HCT116 (cell line): ENCODE results near the gene GRIP1. TPM values are rescaled to one million over a fixed set of nuclear protein-coding genes. Genes with fewer than 3 reads are reported as not detected.

Experiments
- ATAC-seq: fragments of 200-7000 bp; cut with Tn5 transposase; 2 replicates; pipeline ENCODE4 v1.9.1; 2020; ENCODE audit warnings: mild to moderate bottlenecking, moderate library complexity
- BruUV-seq: library from RNA; stranded (reverse); fragments of 400-500 nt; replicated peaks from 2 replicates; lab custom pipeline; 2021; lab: Mats Ljungman, UMichigan
- CTCF ChIA-PET: fragments of 300-600 bp; sonication (Branson Sonifier 250); formaldehyde crosslinking; loops from one replicate; lab custom pipeline; 2021; ENCODE audit warnings: antibody characterized with exemption; lab: Charles Lee
- POLR2A ChIA-PET: fragments of 300-600, 350-600 bp; sonication (Branson Sonifier 250); formaldehyde crosslinking; loops from one replicate; lab custom pipeline; 2021; ENCODE audit warnings: antibody characterized with exemption; lab: Charles Lee
- RAD21 ChIA-PET, 2 experiments: fragments of 300-600 bp; sonication (Branson Sonifier 250); formaldehyde crosslinking; loops; one replicate each; lab custom pipeline; 2023; ENCODE audit warnings: low total read pairs in 2 of 2; ENCODE audit not compliant: uncharacterized antibody in 2 of 2, unreplicated experiment in 2 of 2, low non-redundant PET in 1 of 2; lab: Charles Lee
- DNase-seq: peaks from one replicate; pipeline ENCODE4 v3.0.0-alpha.2; 2010; ENCODE audit warnings: low read depth, low spot score
- H2AFZ ChIP-seq: fragments of 200-600 bp; shearing (Covaris generic), sonication (generic); 2 replicates; pipeline ENCODE4 v1.6.1; 2017; ENCODE audit warnings: low read depth, mixed run types, mixed read lengths, antibody characterized with exemption, low read length; ENCODE audit not compliant: poor library complexity, severe bottlenecking
- H3K27ac ChIP-seq: 2 replicates; pipeline ENCODE4 v1.5.1; 2012; ENCODE audit warnings: low read depth, low read length
- H3K27me3 ChIP-seq: fragments of 200-600 bp; sonication (generic); 2 replicates; pipeline ENCODE4 v1.6.1; 2016; ENCODE audit warnings: mixed run types, low read length, mixed read lengths; ENCODE audit not compliant: insufficient read depth
- H3K36me3 ChIP-seq, 2 experiments: fragments of 200-500 bp in 1 of 2; fragments of 200-600 bp in 1 of 2; sonication (Bioruptor generic) in 1 of 2; sonication (generic) in 1 of 2; 2 replicates each; pipeline versions ENCODE4 v1.5.1 to v1.6.1; 2014 to 2016; ENCODE audit warnings: low read length in 2 of 2, inconsistent platforms in 1 of 2, mixed read lengths in 1 of 2, mixed run types in 1 of 2; ENCODE audit not compliant: insufficient read depth in 2 of 2, control insufficient read depth in 1 of 2
- H3K4me1 ChIP-seq, 2 experiments: fragments of 200-600 bp in 1 of 2; sonication (generic) in 1 of 2; 2 replicates each; pipeline versions ENCODE4 v1.5.1 to v1.6.1; 2012 to 2017; ENCODE audit warnings: low read length in 2 of 2, inconsistent platforms in 1 of 2, mild to moderate bottlenecking in 1 of 2, mixed read lengths in 1 of 2, mixed run types in 1 of 2, moderate library complexity in 1 of 2; ENCODE audit not compliant: insufficient read depth in 2 of 2, control insufficient read depth in 1 of 2
- H3K4me2 ChIP-seq: fragments of 200-600 bp; sonication (generic); 2 replicates; pipeline ENCODE4 v1.6.1; 2017; ENCODE audit warnings: mixed run types, low read length, mixed read lengths
- H3K4me3 ChIP-seq, 2 experiments: fragments of 200-600 bp in 1 of 2; sonication (generic) in 1 of 2; replicated peaks in 1 of 2; 2 replicates each; pipeline ENCODE4 v1.5.1; 2011 to 2016; ENCODE audit warnings: low read length in 2 of 2, control low read depth in 1 of 2, low read depth in 1 of 2, mild to moderate bottlenecking in 1 of 2, mixed read lengths in 1 of 2, mixed run types in 1 of 2
- H3K79me2 ChIP-seq: fragments of 200-600 bp; sonication (generic); 2 replicates; pipeline ENCODE4 v1.6.1; 2017; ENCODE audit warnings: mild to moderate bottlenecking, mixed run types, low read length, moderate library complexity, mixed read lengths; ENCODE audit not compliant: insufficient read depth
- H3K9ac ChIP-seq: fragments of 200-600 bp; sonication (generic); 2 replicates; pipeline ENCODE4 v1.6.1; 2016; ENCODE audit warnings: low read length, mixed read lengths
- H3K9me2 ChIP-seq: fragments of 200-600 bp; sonication (generic), shearing (Covaris generic); 2 replicates; pipeline ENCODE4 v1.6.1; 2017; ENCODE audit warnings: mixed run types, mild to moderate bottlenecking, moderate library complexity; ENCODE audit not compliant: insufficient read depth
- H3K9me3 ChIP-seq, 2 experiments: fragments of 200-500 bp in 1 of 2; fragments of 200-600 bp in 1 of 2; sonication (Bioruptor generic) in 1 of 2; sonication (generic) in 1 of 2; 2 replicates each; pipeline ENCODE4 v1.6.1; 2014 to 2017; ENCODE audit warnings: low read length in 2 of 2, mixed read lengths in 2 of 2, inconsistent platforms in 1 of 2, low read depth in 1 of 2, mild to moderate bottlenecking in 1 of 2, mixed run types in 1 of 2, moderate library complexity in 1 of 2; ENCODE audit not compliant: control insufficient read depth in 1 of 2, insufficient read depth in 1 of 2
- H4K20me1 ChIP-seq: fragments of 200-600 bp; sonication (generic), shearing (Covaris generic); 2 replicates; pipeline ENCODE4 v1.6.1; 2017; ENCODE audit warnings: mixed run types, mild to moderate bottlenecking, moderate library complexity; ENCODE audit not compliant: insufficient read depth
- ATF3 ChIP-seq: IDR thresholded peaks from 2 replicates; pipeline ENCODE4 v1.6.1; 2012
- CBX3 ChIP-seq: IDR thresholded peaks from 2 replicates; pipeline ENCODE4 v1.6.1; 2012; ENCODE audit warnings: low read depth
- CEBPB ChIP-seq: IDR thresholded peaks from 2 replicates; pipeline ENCODE4 v1.6.1; 2012; ENCODE audit warnings: low read depth
- CTCF ChIP-seq, 3 experiments: fragments of 200-600 bp in 1 of 3; sonication (generic) in 1 of 3; IDR thresholded peaks in 2 of 3; conservative IDR thresholded peaks in 1 of 3; 2 replicates each; pipeline ENCODE4 v1.5.1; 2012 to 2017; ENCODE audit warnings: low read depth in 2 of 3, low read length in 2 of 3, antibody characterized with exemption in 1 of 3, borderline replicate concordance in 1 of 3, control low read depth in 1 of 3, mild to moderate bottlenecking in 1 of 3, mixed read lengths in 1 of 3, mixed run types in 1 of 3, moderate library complexity in 1 of 3; ENCODE audit not compliant: insufficient read depth in 1 of 3
- EGR1 ChIP-seq: IDR thresholded peaks from 2 replicates; pipeline ENCODE4 v1.6.1; 2012; ENCODE audit warnings: low read depth
- ELF1 ChIP-seq: IDR thresholded peaks from 2 replicates; pipeline ENCODE4 v1.6.1; 2012; ENCODE audit warnings: low read depth, borderline replicate concordance
- EZH2phosphoT487 ChIP-seq: fragments of 200-600 bp; IDR thresholded peaks from 2 replicates; pipeline ENCODE4 v1.6.1; 2018; ENCODE audit warnings: antibody characterized with exemption, borderline replicate concordance
- FOSL1 ChIP-seq: IDR thresholded peaks from 2 replicates; pipeline ENCODE4 v1.6.1; 2012; ENCODE audit warnings: low read depth
- JUND ChIP-seq: IDR thresholded peaks from 2 replicates; pipeline ENCODE4 v1.6.1; 2012
- REST ChIP-seq: IDR thresholded peaks from 2 replicates; pipeline ENCODE4 v1.6.1; 2012; ENCODE audit warnings: low read depth
- SRF ChIP-seq: IDR thresholded peaks from 2 replicates; pipeline ENCODE4 v1.6.1; 2012; ENCODE audit warnings: low read depth
- YY1 ChIP-seq: IDR thresholded peaks from 2 replicates; pipeline ENCODE4 v1.6.1; 2011; ENCODE audit warnings: low read length, low read depth, moderate library complexity, mild to moderate bottlenecking; ENCODE audit not compliant: insufficient replicate concordance; ENCODE audit errors: extremely low read depth
- intact Hi-C: fragments of 100-400 bp; cut with micrococcal nuclease; formaldehyde crosslinking; loops from 2 replicates; pipeline ENCODE4 v1.10.0; 2022
- total RNA-seq: library from RNA; stranded (reverse); gene quantifications from one replicate; pipeline ENCODE4 v1.2.1, GENCODE V29; 2021; ENCODE audit not compliant: unreplicated experiment

The GRIP1 gene
- total RNA-seq, 1 experiment from 2014 or later, result not detected

- TF ChIP-seq CTCF (IDR thresholded peaks at IDR 0.05 in 2 of 3, conservative IDR thresholded peaks at IDR 0.05 in 1 of 3; ENCODE audit: borderline replicate concordance in 1 of 3, insufficient read depth in 1 of 3, low read depth in 2 of 3, low read length in 2 of 3) (no peak), EZH2phosphoT487 (no peak)
These were observed at the start of gene GRIP1 (continued) for GRCh38 chr12:66678338-66679275.

GRCh38 chr12:66726556-66726955 lies 47.7 kb upstream of the GRIP1 start:
- ChIA-PET RAD21 (no interaction called here), CTCF (no interaction called here), POLR2A (no interaction called here)
- DNase-seq (no peak), ATAC-seq (no peak)
- Histone ChIP-seq H3K27me3 (peaks cover 44% of the 10 kb centered on the region; the same call in 1 of the 2 replicates), H3K79me2 (no peaks in the 10 kb centered on the region), H3K9me3 (no peaks in the 10 kb centered on the region), H3K9ac (no peak overlapping the region), H3K9me2 (no peaks in the 10 kb centered on the region), H3K27ac (no peak overlapping the region), H3K4me2 (no peak overlapping the region), H2AFZ (no peak overlapping the region), H4K20me1 (no peaks in the 10 kb centered on the region), H3K4me1 (no peaks in the 10 kb centered on the region), H3K4me3 (no peak overlapping the region), H3K36me3 (no peaks in the 10 kb centered on the region)
- BruUV-seq, result no TSS peak
- intact Hi-C loops, result no loop called here
- TF ChIP-seq ATF3 (no peak), CBX3 (no peak), YY1 (no peak), JUND (no peak), REST (no peak), ELF1 (no peak), SRF (no peak), CEBPB (no peak), FOSL1 (no peak), EGR1 (no peak)
